Neuronal stem cell (in vitro differentiated cells): Measurements from ENCODE around the gene FRMD8.

Source experiments
- DNase-seq: peaks from one replicate; pipeline ENCODE4 v3.0.0-alpha.2; 2013; ENCODE audit warnings: low spot score
- H2AFZ ChIP-seq: one replicate; pipeline ENCODE4 v1.6.1; 2013; ENCODE audit warnings: mild to moderate bottlenecking, low read length, inconsistent platforms
- H2AK5ac ChIP-seq: 2 replicates; pipeline ENCODE4 v1.6.1; 2013; ENCODE audit warnings: low read depth, mild to moderate bottlenecking, inconsistent platforms, low read length, moderate library complexity, mixed read lengths
- H2BK120ac ChIP-seq: 2 replicates; pipeline ENCODE4 v1.6.1; 2013; ENCODE audit warnings: low read depth, mild to moderate bottlenecking, inconsistent platforms, low read length, moderate library complexity, mixed read lengths
- H2BK12ac ChIP-seq: one replicate; pipeline ENCODE4 v1.6.1; 2013; ENCODE audit warnings: low read length, inconsistent platforms
- H2BK15ac ChIP-seq: 2 replicates; pipeline ENCODE4 v1.6.1; 2013; ENCODE audit warnings: mild to moderate bottlenecking, low read length, inconsistent platforms, mixed read lengths
- H2BK5ac ChIP-seq: one replicate; pipeline ENCODE4 v1.6.1; 2013; ENCODE audit warnings: inconsistent platforms, mild to moderate bottlenecking, low read length, moderate library complexity
- H3K14ac ChIP-seq: one replicate; pipeline ENCODE4 v1.6.1; 2013; ENCODE audit warnings: low read length, inconsistent platforms
- H3K18ac ChIP-seq: 2 replicates; pipeline ENCODE4 v1.6.1; 2013; ENCODE audit warnings: low read length, inconsistent platforms
- H3K23ac ChIP-seq: 2 replicates; pipeline ENCODE4 v1.6.1; 2013; ENCODE audit warnings: low read depth, mild to moderate bottlenecking, mixed read lengths, low read length, inconsistent platforms; ENCODE audit not compliant: poor library complexity
- H3K27ac ChIP-seq: replicated peaks from 3 replicates; pipeline ENCODE4 v1.5.1; 2013; ENCODE audit warnings: low read length, inconsistent platforms
- H3K27me3 ChIP-seq, 3 experiments: 2 replicates each; pipeline ENCODE4 v1.6.1; 2013; ENCODE audit warnings: low read length in 3 of 3, mild to moderate bottlenecking in 2 of 3, inconsistent platforms in 1 of 3, low read depth in 1 of 3, mixed read lengths in 1 of 3, moderate library complexity in 1 of 3; ENCODE audit not compliant: control insufficient read depth in 3 of 3, insufficient read depth in 3 of 3
- H3K36me3 ChIP-seq, 2 donors: replicated peaks in 1 of 2; 2 replicates each; pipeline ENCODE4 v1.6.1; 2013; ENCODE audit warnings: low read length in 2 of 2; ENCODE audit not compliant: control insufficient read depth in 2 of 2, insufficient read depth in 2 of 2
- H3K4ac ChIP-seq: 2 replicates; pipeline ENCODE4 v1.6.1; 2013; ENCODE audit warnings: inconsistent platforms, mild to moderate bottlenecking, low read length, moderate library complexity
- H3K4me1 ChIP-seq, 2 donors: 1 replicate in 1 of 2; 2 replicates in 1 of 2; pipeline ENCODE4 v1.6.1; 2013; ENCODE audit warnings: low read length in 2 of 2, low read depth in 1 of 2; ENCODE audit not compliant: control insufficient read depth in 2 of 2, insufficient read depth in 1 of 2
- H3K4me2 ChIP-seq: one replicate; pipeline ENCODE4 v1.6.1; 2013; ENCODE audit warnings: mild to moderate bottlenecking, low read length, inconsistent platforms; ENCODE audit not compliant: insufficient read depth, poor library complexity, severe bottlenecking
- H3K4me3 ChIP-seq, 2 donors: 2 replicates each; pipeline ENCODE4 v1.5.1; 2013; ENCODE audit warnings: low read length in 2 of 2, mild to moderate bottlenecking in 2 of 2, inconsistent platforms in 1 of 2, moderate library complexity in 1 of 2
- H3K79me1 ChIP-seq: one replicate; pipeline ENCODE4 v1.6.1; 2013; ENCODE audit warnings: low read depth, mild to moderate bottlenecking, inconsistent platforms, low read length, moderate library complexity
- H3K9ac ChIP-seq: one replicate; pipeline ENCODE4 v1.6.1; 2013; ENCODE audit warnings: mild to moderate bottlenecking, low read depth, low read length, inconsistent platforms; ENCODE audit not compliant: poor library complexity
- H3K9me3 ChIP-seq, 2 donors: replicated peaks in 1 of 2; 2 replicates each; pipeline versions ENCODE3 to v1.6.1; 2013; ENCODE audit warnings: low read length in 2 of 2, mild to moderate bottlenecking in 2 of 2, inconsistent platforms in 1 of 2, low read depth in 1 of 2, mixed read lengths in 1 of 2, moderate library complexity in 1 of 2; ENCODE audit not compliant: control insufficient read depth in 2 of 2, insufficient read depth in 1 of 2
- H4K8ac ChIP-seq: one replicate; pipeline ENCODE4 v1.6.1; 2013; ENCODE audit warnings: low read depth, mild to moderate bottlenecking, inconsistent platforms, low read length, moderate library complexity
- H4K91ac ChIP-seq: one replicate; pipeline ENCODE4 v1.6.1; 2013; ENCODE audit warnings: low read length, low read depth, mild to moderate bottlenecking, inconsistent platforms; ENCODE audit not compliant: poor library complexity
- WGBS, 2 donors: extraction: QIAGEN DNeasy Blood & Tissue Kit; methylation state at CpG; one replicate each; pipeline ENCODE4 v1.1.7; 2013; ENCODE audit warnings: missing lambda C conversion rate in 2 of 2, mixed read lengths in 1 of 2; ENCODE audit not compliant: insufficient read length in 2 of 2, insufficient replicate concordance in 1 of 2; ENCODE audit errors: extremely low coverage in 2 of 2; 5-methylcytosine and 5-hydroxymethylcytosine counted together

FRMD8 gene

GRCh38 chr11:65444314-65445051 lies 58.0 kb downstream of the FRMD8 start:
- H3K4me1 ChIP-seq: peaks cover 0 to 5% of the 10 kb centered on the region in 2 donors
- H2BK5ac ChIP-seq: peak overlapping the region; percentile 48
- peaks cover 4% of the 10 kb centered on the region for H3K79me1 ChIP-seq
- H2AK5ac ChIP-seq: no peak overlapping the region
- no peak overlapping the region for H3K4me3 ChIP-seq
- H3K36me3 ChIP-seq: peaks cover 0 to 74% of the 10 kb centered on the region in 2 donors
- H3K23ac ChIP-seq: no peak overlapping the region
- H3K14ac ChIP-seq: no peak overlapping the region
- no peak overlapping the region for H2BK120ac ChIP-seq
- H3K27ac ChIP-seq: no peak overlapping the region
- no peak overlapping the region for H4K8ac ChIP-seq
- no peak overlapping the region for H3K4me2 ChIP-seq
- H2BK15ac ChIP-seq: no peak overlapping the region
- no peak overlapping the region for H2AFZ ChIP-seq
- DNase-seq: no peak
- H4K91ac ChIP-seq: no peak overlapping the region
- H3K9me3 ChIP-seq: peaks cover 0 to 2% of the 10 kb centered on the region in 2 donors
- H3K9ac ChIP-seq: no peak overlapping the region
- no peaks in the 10 kb centered on the region for H3K27me3 ChIP-seq
- no CpG with 5 or more reads among the region's 14 CpGs for WGBS, 2 donors
- no peak overlapping the region for H3K18ac ChIP-seq
- no peak overlapping the region for H2BK12ac ChIP-seq
- H3K4ac ChIP-seq: no peak overlapping the region

GRCh38 chr11:65445101-65445603 lies 58.7 kb downstream of the FRMD8 start:
- WGBS, 2 donors: no CpG with 5 or more reads among the region's 15 CpGs
- no peak overlapping the region for H2BK15ac ChIP-seq
- peak overlapping the region; percentile 47 for H3K14ac ChIP-seq
- H3K18ac ChIP-seq: no peak overlapping the region
- peak overlapping the region; percentile 75 for H2BK5ac ChIP-seq
- H2AK5ac ChIP-seq: no peak overlapping the region
- H2AFZ ChIP-seq: no peak overlapping the region
- no peak overlapping the region for H3K9ac ChIP-seq
- H4K91ac ChIP-seq: no peak overlapping the region
- peaks cover 0 to 2% of the 10 kb centered on the region in 2 donors for H3K9me3 ChIP-seq
- H3K27me3 ChIP-seq: no peaks in the 10 kb centered on the region
- no peak overlapping the region for H3K27ac ChIP-seq
- no peak overlapping the region for H3K4ac ChIP-seq
- no peak overlapping the region for H3K4me2 ChIP-seq
- H3K79me1 ChIP-seq: peaks cover 4% of the 10 kb centered on the region
- H2BK12ac ChIP-seq: no peak overlapping the region
- H4K8ac ChIP-seq: no peak overlapping the region
- H3K23ac ChIP-seq: no peak overlapping the region
- H2BK120ac ChIP-seq: no peak overlapping the region
- H3K4me3 ChIP-seq: no peak overlapping the region
- no peak for DNase-seq
- peaks cover 0 to 67% of the 10 kb centered on the region in 2 donors for H3K36me3 ChIP-seq
- peaks cover 0 to 5% of the 10 kb centered on the region in 2 donors for H3K4me1 ChIP-seq

- H3K36me3 ChIP-seq: peaks cover 0 to 61% of the 10 kb centered on the region in 2 donors
- peak overlapping the region; percentile 39 for H2BK120ac ChIP-seq
- H2BK12ac ChIP-seq: peak overlapping the region; percentile 58
- H2BK5ac ChIP-seq: peak overlapping the region; percentile 75
- peak overlapping the region; percentile 64 for H3K18ac ChIP-seq
- H3K14ac ChIP-seq: no peak overlapping the region
- H2AFZ ChIP-seq: no peak overlapping the region
- no peak overlapping the region for H3K27ac ChIP-seq
- no peak overlapping the region for H2BK15ac ChIP-seq
- peak overlapping the region; percentile 74 for H2AK5ac ChIP-seq
- peak overlapping the region; percentile 85 for H3K23ac ChIP-seq
- H3K4ac ChIP-seq: no peak overlapping the region
- H4K8ac ChIP-seq: no peak overlapping the region
- WGBS, 2 donors: no CpG with 5 or more reads among the region's 11 CpGs
- H3K9ac ChIP-seq: peak overlapping the region; percentile 72
- H3K4me2 ChIP-seq: no peak overlapping the region
- no peaks in the 10 kb centered on the region for H3K27me3 ChIP-seq
- H3K79me1 ChIP-seq: peaks cover 4% of the 10 kb centered on the region
- peaks cover 0 to 2% of the 10 kb centered on the region in 2 donors for H3K9me3 ChIP-seq
- peaks cover 0 to 5% of the 10 kb centered on the region in 2 donors for H3K4me1 ChIP-seq
- no peak for DNase-seq
- H3K4me3 ChIP-seq: no peak overlapping the region
- no peak overlapping the region for H4K91ac ChIP-seq
These were observed 59.4 kb downstream of the FRMD8 start for GRCh38 chr11:65445604-65446445.
